NT2/D1 (cell line): Measurements from ENCODE around the gene PTPRG.

Experiments used
- DNase-seq: peaks from one replicate; pipeline ENCODE4 v3.0.0-alpha.2; 2011; ENCODE audit warnings: low read depth, low spot score
- H3K27me3 ChIP-seq: 2 replicates; pipeline ENCODE4 v1.6.0; 2011; ENCODE audit warnings: mild to moderate bottlenecking; ENCODE audit not compliant: insufficient read length, insufficient read depth
- H3K36me3 ChIP-seq: 2 replicates; pipeline ENCODE4 v1.6.1; 2011; ENCODE audit warnings: mild to moderate bottlenecking, low read length, mixed read lengths; ENCODE audit not compliant: insufficient read depth, insufficient read length
- H3K4me1 ChIP-seq: 2 replicates; pipeline ENCODE4 v1.5.1; 2011; ENCODE audit not compliant: insufficient read depth, insufficient read length
- H3K4me3 ChIP-seq: 2 replicates; pipeline ENCODE4 v1.5.1; 2011; ENCODE audit warnings: low read depth; ENCODE audit not compliant: insufficient read length
- H3K9ac ChIP-seq: 2 replicates; pipeline ENCODE4 v1.6.0; 2011; ENCODE audit warnings: low read depth; ENCODE audit not compliant: insufficient read length
- H3K9me3 ChIP-seq: 2 replicates; pipeline ENCODE4 v1.5.1; 2011; ENCODE audit warnings: mild to moderate bottlenecking, low read length; ENCODE audit not compliant: insufficient read depth
- SUZ12 ChIP-seq: IDR thresholded peaks from 2 replicates; pipeline ENCODE4 v1.6.1; 2011; ENCODE audit not compliant: insufficient read length, insufficient read depth; ENCODE audit errors: extremely low read depth
- YY1 ChIP-seq: IDR thresholded peaks from 2 replicates; pipeline ENCODE4 v1.6.1; 2011; ENCODE audit not compliant: insufficient read length, insufficient read depth
- ZNF274 ChIP-seq: IDR thresholded peaks from 2 replicates; pipeline ENCODE4 v1.6.1; 2011; ENCODE audit warnings: mild to moderate bottlenecking, low read depth, low read length

PTPRG gene

GRCh38 chr3:61932499-61932898 is 371.1 kb downstream of the PTPRG start:
- DNase-seq = no peak
- Histone ChIP-seq H3K27me3 (no peaks in the 10 kb centered on the region), H3K4me1 (no peaks in the 10 kb centered on the region)

GRCh38 chr3:61933798-61934504 is 372.6 kb downstream of the PTPRG start:
- Histone ChIP-seq H3K9me3 (peaks cover 12% of the 10 kb centered on the region; the same call in 1 of the 2 replicates), H3K4me1 (no peaks in the 10 kb centered on the region), H3K27me3 (no peaks in the 10 kb centered on the region), H3K9ac (no peak overlapping the region), H3K4me3 (no peak overlapping the region), H3K36me3 (no peaks in the 10 kb centered on the region)
- DNase-seq = no peak
- TF ChIP-seq YY1 = no peak
- no peak for TF ChIP-seq SUZ12
- TF ChIP-seq ZNF274 = no peak

More at GRCh38 chr3:61932499-61932898, 371.1 kb downstream of the PTPRG start:
- Histone ChIP-seq H3K4me3 (no peak overlapping the region), H3K9ac (no peak overlapping the region), H3K9me3 (peaks cover 12% of the 10 kb centered on the region; the same call in 1 of the 2 replicates), H3K36me3 (no peaks in the 10 kb centered on the region)
- TF ChIP-seq ZNF274 (no peak), YY1 (no peak), SUZ12 (no peak)

- DNase-seq = no peak
- H3K9me3 ChIP-seq = peaks cover 12% of the 10 kb centered on the region; the same call in 1 of the 2 replicates
- TF ChIP-seq ZNF274 (no peak), SUZ12 (no peak), YY1 (no peak)
- H3K9ac ChIP-seq = no peak overlapping the region
- H3K4me3 ChIP-seq = no peak overlapping the region
- H3K4me1 ChIP-seq = no peaks in the 10 kb centered on the region
- no peaks in the 10 kb centered on the region for H3K27me3 ChIP-seq
- no peaks in the 10 kb centered on the region for H3K36me3 ChIP-seq
Observed at GRCh38 chr3:61934505-61934871, 373.1 kb downstream of the PTPRG start.

- Histone ChIP-seq H3K9me3 (peaks cover 12% of the 10 kb centered on the region; the same call in 1 of the 2 replicates), H3K9ac (no peak overlapping the region)
Observed at GRCh38 chr3:61935814-61936213, 374.4 kb downstream of the PTPRG start.

GRCh38 chr3:61936344-61936937 is 375.1 kb downstream of the PTPRG start:
- DNase-seq = peak; percentile 23
- H3K36me3 ChIP-seq = no peaks in the 10 kb centered on the region
- H3K4me1 ChIP-seq = no peaks in the 10 kb centered on the region
- peaks cover 12% of the 10 kb centered on the region; the same call in 1 of the 2 replicates for H3K9me3 ChIP-seq
- H3K4me3 ChIP-seq = no peak overlapping the region
- no peaks in the 10 kb centered on the region for H3K27me3 ChIP-seq
- no peak overlapping the region for H3K9ac ChIP-seq
- no peak for TF ChIP-seq ZNF274
- no peak for TF ChIP-seq SUZ12
- no peak for TF ChIP-seq YY1

More at GRCh38 chr3:61935814-61936213, 374.4 kb downstream of the PTPRG start:
- no peak for TF ChIP-seq SUZ12
- no peak for TF ChIP-seq YY1
- TF ChIP-seq ZNF274 = no peak
- Histone ChIP-seq H3K27me3 (no peaks in the 10 kb centered on the region), H3K36me3 (no peaks in the 10 kb centered on the region), H3K4me3 (no peak overlapping the region), H3K4me1 (no peaks in the 10 kb centered on the region)
- no peak for DNase-seq

GRCh38 chr3:61937477-61937876 is 376.1 kb downstream of the PTPRG start:
- Histone ChIP-seq H3K36me3 (no peaks in the 10 kb centered on the region), H3K9ac (no peak overlapping the region), H3K4me1 (no peaks in the 10 kb centered on the region), H3K4me3 (no peak overlapping the region), H3K9me3 (peaks cover 12% of the 10 kb centered on the region; the same call in 1 of the 2 replicates), H3K27me3 (no peaks in the 10 kb centered on the region)
- DNase-seq = no peak
- TF ChIP-seq SUZ12 (no peak), ZNF274 (no peak), YY1 (no peak)

- Histone ChIP-seq H3K4me1 (no peaks in the 10 kb centered on the region), H3K27me3 (no peaks in the 10 kb centered on the region), H3K4me3 (no peak overlapping the region), H3K36me3 (no peaks in the 10 kb centered on the region), H3K9me3 (peaks cover 9% of the 10 kb centered on the region; the same call in 1 of the 2 replicates), H3K9ac (no peak overlapping the region)
- no peak for TF ChIP-seq SUZ12
- no peak for TF ChIP-seq YY1
- TF ChIP-seq ZNF274 = no peak
- DNase-seq = no peak
Observed at GRCh38 chr3:61938878-61939549, 377.6 kb downstream of the PTPRG start.
